GM12878 (cell line): ENCODE results near the gene FAM25A. TPM values are rescaled to one million over a fixed set of nuclear protein-coding genes. Genes with fewer than 3 reads are reported as not detected.
"Not testable (repeated sequence)": the region's sequence is repeated elsewhere in the genome, so short reads cannot be mapped to it uniquely, and the experiment has no call there.

Source experiments
- ATAC-seq: fragments of 200-7000 bp; cut with Tn5 transposase; 3 replicates; pipeline ENCODE4 v1.9.1; 2020; ENCODE audit warnings: mild to moderate bottlenecking, moderate library complexity
- BruUV-seq: library from RNA; stranded (reverse); fragments of 400-500 nt; replicated peaks from 2 replicates; lab custom pipeline; 2021; lab: Mats Ljungman, UMichigan
- CTCF ChIA-PET: fragments of 300-600 bp; sonication (Branson Sonifier 250); formaldehyde crosslinking; extraction: SDS; loops from one replicate; lab custom pipeline; 2021; ENCODE audit warnings: inconsistent platforms; lab: Yijun Ruan, JAX
- POLR2A ChIA-PET: fragments of 350-600 bp; formaldehyde crosslinking; extraction: SDS; loops from one replicate; lab custom pipeline; 2021; ENCODE audit warnings: inconsistent platforms; lab: Charles Lee
- RAD21 ChIA-PET: fragments of 300-600 bp; sonication (Branson Sonifier 250); formaldehyde crosslinking; loops from one replicate; lab custom pipeline; 2023; ENCODE audit warnings: antibody characterized with exemption; ENCODE audit not compliant: unreplicated experiment; lab: Charles Lee
- SMC1A ChIA-PET: fragments of 300-600 bp; sonication (Branson Sonifier 250); formaldehyde crosslinking; loops from one replicate; lab custom pipeline; 2023; ENCODE audit not compliant: unreplicated experiment, uncharacterized antibody; lab: Charles Lee
- DNase-seq: peaks from one replicate; pipeline ENCODE4 v3.0.0-alpha.2; 2011; ENCODE audit warnings: low read depth, low spot score
- FAIRE-seq: peaks from 3 replicates; lab custom pipeline; 2011; peaks lifted over from hg19 to GRCh38; lab: Jason Lieb, UNC
- H2AFZ ChIP-seq: 2 replicates; pipeline ENCODE4 v1.6.0; 2011; ENCODE audit warnings: low read depth, low read length, control low read depth; ENCODE audit not compliant: control insufficient read depth
- H3K27ac ChIP-seq: 2 replicates; pipeline ENCODE4 v1.5.1; 2011; ENCODE audit warnings: control low read depth; ENCODE audit not compliant: control insufficient read depth, insufficient read depth
- H3K27me3 ChIP-seq, 2 experiments: replicated peaks in 1 of 2; 2 replicates each; pipeline versions ENCODE4 v1.6.0 to v1.6.1; 2011; ENCODE audit warnings: low read length in 1 of 2; ENCODE audit not compliant: control insufficient read depth in 2 of 2, insufficient read depth in 2 of 2
- H3K36me3 ChIP-seq, 2 experiments: 2 replicates each; pipeline ENCODE4 v1.5.1; 2011; ENCODE audit warnings: low read length in 1 of 2; ENCODE audit not compliant: control insufficient read depth in 2 of 2, insufficient read depth in 2 of 2
- H3K4me1 ChIP-seq: 2 replicates; pipeline ENCODE4 v1.6.1; 2011; ENCODE audit warnings: mild to moderate bottlenecking, low read length, moderate library complexity, mixed read lengths; ENCODE audit not compliant: control insufficient read depth, insufficient read depth
- H3K4me2 ChIP-seq: 2 replicates; pipeline ENCODE4 v1.6.0; 2011; ENCODE audit warnings: control low read depth; ENCODE audit not compliant: control insufficient read depth, insufficient read depth
- H3K4me3 ChIP-seq: fragments of 200-600 bp; sonication (generic); 2 replicates; pipeline ENCODE4 v1.5.1; 2016
- H3K79me2 ChIP-seq: 2 replicates; pipeline ENCODE4 v1.6.0; 2011; ENCODE audit warnings: low read length; ENCODE audit not compliant: control insufficient read depth, insufficient read depth
- H3K9ac ChIP-seq: 2 replicates; pipeline ENCODE4 v1.8.0; 2011; ENCODE audit warnings: low read length, control low read depth, mixed read lengths; ENCODE audit not compliant: control insufficient read depth, insufficient read depth
- H3K9me3 ChIP-seq: replicated peaks from 3 replicates; pipeline ENCODE4 v1.5.1; 2011; ENCODE audit warnings: mild to moderate bottlenecking, low read length; ENCODE audit not compliant: control insufficient read depth, insufficient read depth
- H4K20me1 ChIP-seq: 2 replicates; pipeline ENCODE4 v1.6.0; 2011; ENCODE audit not compliant: control insufficient read depth, insufficient read depth
- E2F4 ChIP-seq: IDR thresholded peaks from 2 replicates; pipeline ENCODE4 v1.6.1; 2012; ENCODE audit warnings: low read depth, low read length, improper control_type of control experiment
- EP300 ChIP-seq, 2 experiments: fragments of 150-350 bp in 1 of 2; IDR thresholded peaks; 2 replicates each; pipeline ENCODE4 v1.6.1; 2011 to 2012; ENCODE audit warnings: low read depth in 2 of 2, low read length in 2 of 2, borderline replicate concordance in 1 of 2, improper control_type of control experiment in 1 of 2, inconsistent platforms in 1 of 2; ENCODE audit not compliant: control insufficient read depth in 1 of 2
- NR2C1 ChIP-seq: fragments of 450-650 bp; IDR thresholded peaks from 2 replicates; pipeline ENCODE4 v1.6.1; 2017; ENCODE audit warnings: antibody characterized with exemption, mild to moderate bottlenecking, moderate library complexity
- PKNOX1 ChIP-seq: fragments of 450-650 bp; IDR thresholded peaks from 2 replicates; pipeline ENCODE4 v1.6.1; 2016; ENCODE audit warnings: mild to moderate bottlenecking
- SIN3A ChIP-seq: IDR thresholded peaks from 2 replicates; pipeline ENCODE4 v1.6.1; 2012; ENCODE audit warnings: low read depth, low read length, improper control_type of control experiment
- YY1 ChIP-seq: IDR thresholded peaks from 2 replicates; pipeline ENCODE4 v1.6.1; 2011; ENCODE audit warnings: low read depth, mild to moderate bottlenecking, low read length
- ZNF217 ChIP-seq: fragments of 450-650 bp; IDR thresholded peaks from 2 replicates; pipeline ENCODE4 v1.6.1; 2017; ENCODE audit warnings: antibody characterized with exemption, mild to moderate bottlenecking
- WGBS: methylation state at CpG from one replicate; pipeline ENCODE4 v1.1.6; 2016; ENCODE audit warnings: low lambda C conversion rate; ENCODE audit not compliant: insufficient replicate concordance, insufficient coverage; ENCODE audit errors: missing lambda C conversion rate; 5-methylcytosine and 5-hydroxymethylcytosine counted together
- in situ Hi-C: fragments of 300-500 bp; cut with MboI; formaldehyde crosslinking; loops from 9 replicates; pipeline ENCODE4 v1.14.3; 2018; ENCODE audit warnings: mixed read lengths
- intact Hi-C: fragments of 100-400 bp; cut with micrococcal nuclease; formaldehyde crosslinking; loops from one replicate; pipeline ENCODE4 v1.14.2; 2022; ENCODE audit not compliant: unreplicated experiment
- polyA plus RNA-seq, 11 experiments: library from polyadenylated mRNA; depleted of rRNA in 4 of 11; unstranded in 6 of 11; stranded (reverse) in 5 of 11; fragments of >200 nt; fragmentation: Nextera tagmentation in 4 of 11; fragmentation: Illumina TruSeq in 1 of 11; extraction: Ambion mirVana in 4 of 11; extraction: Trizol in 1 of 11; gene quantifications; 1 replicate in 1 of 11; 2 replicates in 10 of 11; pipeline versions ENCODE4 v1.2.1 to v1.2.3, GENCODE V29; 2011 to 2016; ENCODE audit warnings: inconsistent platforms in 2 of 11, missing spikeins in 2 of 11, low read depth in 1 of 11
- total RNA-seq, 4 experiments: library from RNA; depleted of rRNA in 3 of 4; stranded (reverse); fragments of >200 nt in 3 of 4; fragmentation: Illumina TruSeq in 1 of 4; extraction: Trizol in 1 of 4; gene quantifications; 2 replicates each; pipeline versions ENCODE4 v1.2.1 to v1.2.3, GENCODE V29; 2013 to 2021
- TF ChIP-seq, protein P1 (sequence below): IDR thresholded peaks from 2 replicates; pipeline ENCODE4 v1.6.1; 2011; ENCODE audit warnings: low read depth, low read length, improper control_type of control experiment, borderline replicate concordance

FAM25A gene
- total and polyA plus RNA-seq, 10 of the 15 experiments (the other 5 are each of a cell fraction or from before 2014, with no cell fraction given) = not detected

DNA sequence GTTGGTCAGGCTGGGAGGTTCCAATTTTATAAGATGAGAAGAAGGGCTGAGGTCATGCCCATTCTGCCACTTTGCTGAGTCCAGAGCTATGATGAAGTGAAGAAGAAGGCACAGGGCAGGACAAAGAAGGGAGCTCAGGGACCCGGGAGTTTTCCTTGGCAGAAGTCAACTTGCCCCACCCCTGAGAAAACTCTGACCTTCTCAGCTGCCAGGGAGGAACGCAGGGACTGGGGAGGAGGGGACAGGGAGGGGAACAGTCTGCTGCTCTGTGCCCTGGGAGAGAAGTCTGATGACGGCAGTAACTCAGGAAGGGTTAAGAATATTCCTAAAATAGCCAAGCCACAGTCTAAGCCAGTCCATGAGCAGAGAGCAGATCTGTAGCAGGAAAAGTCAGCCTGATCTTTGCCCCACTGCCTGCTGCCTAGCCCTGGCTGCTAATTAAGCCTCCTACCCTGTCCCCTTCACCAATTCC lies 40.1 kb upstream of the FAM25A start (continued):
- TF ChIP-seq E2F4 (no peak), NR2C1 (no peak), YY1 (no peak), ZNF217 (no peak), EP300 (IDR thresholded peaks at IDR 0.05; ENCODE audit: borderline replicate concordance in 1 of 2, control insufficient read depth in 1 of 2, low read depth in 2 of 2, low read length in 2 of 2) (no peak), PKNOX1 (no peak), SIN3A (no peak)
- TF ChIP-seq, protein P1, sequence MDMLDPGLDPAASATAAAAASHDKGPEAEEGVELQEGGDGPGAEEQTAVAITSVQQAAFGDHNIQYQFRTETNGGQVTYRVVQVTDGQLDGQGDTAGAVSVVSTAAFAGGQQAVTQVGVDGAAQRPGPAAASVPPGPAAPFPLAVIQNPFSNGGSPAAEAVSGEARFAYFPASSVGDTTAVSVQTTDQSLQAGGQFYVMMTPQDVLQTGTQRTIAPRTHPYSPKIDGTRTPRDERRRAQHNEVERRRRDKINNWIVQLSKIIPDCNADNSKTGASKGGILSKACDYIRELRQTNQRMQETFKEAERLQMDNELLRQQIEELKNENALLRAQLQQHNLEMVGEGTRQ = no peak
- TF ChIP-seq, all 136 proteins: peak for 0

- H3K27ac ChIP-seq, DNase-seq, H4K20me1 ChIP-seq, intact Hi-C loops, POLR2A ChIA-PET, H3K9me3 ChIP-seq, BruUV-seq, H3K36me3 ChIP-seq, H3K4me3 ChIP-seq, ATAC-seq, H3K79me2 ChIP-seq, in situ Hi-C loops, H3K27me3 ChIP-seq, RAD21 ChIA-PET, H3K9ac ChIP-seq, SMC1A ChIA-PET, H3K4me1 ChIP-seq, H2AFZ ChIP-seq, H3K4me2 ChIP-seq, FAIRE-seq: not testable (repeated sequence)
- CTCF ChIA-PET = interaction anchor here (0.6 kb wide), 1 partner anchor 11 kb away, joined by 3 read pairs; no protein-coding TSS in a partner anchor
- 24% methylated on average over 6 of the region's 6 CpGs for WGBS
These were observed 39.1 kb upstream of the FAM25A start for GRCh38 chr10:86981020-86981419.
